Neural progenitor cell (in vitro differentiated cells): ENCODE measurements around the gene FAIM. TPM values are rescaled to one million over a fixed set of nuclear protein-coding genes. Genes with fewer than 3 reads are reported as not detected.

Experiments
- DNase-seq: peaks from one replicate; pipeline ENCODE4 v3.0.0-alpha.2; 2016; ENCODE audit warnings: low spot score
- H2AFZ ChIP-seq: fragments of 200-600 bp; sonication (generic); replicated peaks from 2 replicates; pipeline ENCODE4 v1.6.1; 2016; ENCODE audit warnings: antibody characterized with exemption
- H3F3A ChIP-seq: fragments of 200-600 bp; sonication (generic); 2 replicates; pipeline ENCODE4 v1.6.1; 2016; ENCODE audit warnings: antibody characterized with exemption, low read depth
- H3K27ac ChIP-seq: fragments of 200-600 bp; sonication (generic); 2 replicates; pipeline ENCODE4 v1.5.1; 2016; ENCODE audit warnings: mild to moderate bottlenecking
- H3K27me3 ChIP-seq: fragments of 200-600 bp; sonication (generic); 2 replicates; pipeline ENCODE4 v1.6.1; 2016; ENCODE audit warnings: mild to moderate bottlenecking, moderate library complexity
- H3K36me3 ChIP-seq: fragments of 200-600 bp; sonication (generic); 2 replicates; pipeline ENCODE4 v1.5.1; 2016
- H3K4me1 ChIP-seq: fragments of 200-600 bp; sonication (generic); 2 replicates; pipeline ENCODE4 v1.6.1; 2016; ENCODE audit warnings: mixed run types
- H3K4me2 ChIP-seq: fragments of 200-600 bp; sonication (generic); 2 replicates; pipeline ENCODE4 v1.6.1; 2016
- H3K4me3 ChIP-seq: fragments of 200-600 bp; sonication (generic); 2 replicates; pipeline ENCODE4 v1.5.1; 2016
- H3K79me2 ChIP-seq: fragments of 200-600 bp; sonication (generic); 2 replicates; pipeline ENCODE4 v1.6.1; 2016; ENCODE audit warnings: low read depth
- H3K9ac ChIP-seq: fragments of 200-600 bp; sonication (generic); 2 replicates; pipeline ENCODE4 v1.6.1; 2016
- H3K9me3 ChIP-seq: fragments of 200-600 bp; sonication (generic); 2 replicates; pipeline ENCODE4 v1.5.1; 2016; ENCODE audit warnings: low read depth
- H4K20me1 ChIP-seq: fragments of 200-600 bp; sonication (generic); 2 replicates; pipeline ENCODE4 v1.6.1; 2016; ENCODE audit warnings: low read depth
- H3K27ac Mint-ChIP-seq: 3 replicates; pipeline ENCODE4 v1.8.0; 2021; ENCODE audit warnings: mixed read lengths
- H3K27me3 Mint-ChIP-seq: 2 replicates; pipeline ENCODE4 v1.8.0; 2022; ENCODE audit warnings: low read depth, mild to moderate bottlenecking, inconsistent platforms, moderate library complexity, mixed read lengths; ENCODE audit not compliant: insufficient read depth
- H3K36me3 Mint-ChIP-seq: 3 replicates; pipeline ENCODE4 v1.8.0; 2021; ENCODE audit warnings: mixed read lengths
- H3K4me1 Mint-ChIP-seq: 3 replicates; pipeline ENCODE4 v1.8.0; 2021; ENCODE audit warnings: mixed read lengths
- H3K4me3 Mint-ChIP-seq: 3 replicates; pipeline ENCODE4 v1.8.0; 2021; ENCODE audit warnings: mild to moderate bottlenecking, moderate library complexity, mixed read lengths
- H3K9me3 Mint-ChIP-seq: 3 replicates; pipeline ENCODE4 v1.8.0; 2020; ENCODE audit warnings: mixed read lengths
- EZH2 ChIP-seq: fragments of 200-600 bp; sonication (generic); IDR thresholded peaks from 2 replicates; pipeline ENCODE4 v1.6.1; 2017; ENCODE audit warnings: antibody characterized with exemption, mild to moderate bottlenecking, moderate library complexity
- EZH2phosphoT487 ChIP-seq: fragments of 200-600 bp; sonication (generic); IDR thresholded peaks from 2 replicates; pipeline ENCODE4 v1.6.1; 2017; ENCODE audit warnings: antibody characterized with exemption
- total RNA-seq: library from RNA; depleted of rRNA; stranded (reverse); fragments of >200 nt; gene quantifications from 2 replicates; pipeline ENCODE4 v1.2.3, GENCODE V29; 2015; ENCODE audit warnings: low replicate concordance
- TF ChIP-seq, protein P1 (sequence below): fragments of 200-600 bp; sonication (generic); IDR thresholded peaks from 2 replicates; pipeline ENCODE4 v1.5.1; 2017; ENCODE audit warnings: antibody characterized with exemption, mild to moderate bottlenecking

Gene FAIM
- total RNA-seq, 1 donor from 2014 or later = 13.2 TPM

DNA sequence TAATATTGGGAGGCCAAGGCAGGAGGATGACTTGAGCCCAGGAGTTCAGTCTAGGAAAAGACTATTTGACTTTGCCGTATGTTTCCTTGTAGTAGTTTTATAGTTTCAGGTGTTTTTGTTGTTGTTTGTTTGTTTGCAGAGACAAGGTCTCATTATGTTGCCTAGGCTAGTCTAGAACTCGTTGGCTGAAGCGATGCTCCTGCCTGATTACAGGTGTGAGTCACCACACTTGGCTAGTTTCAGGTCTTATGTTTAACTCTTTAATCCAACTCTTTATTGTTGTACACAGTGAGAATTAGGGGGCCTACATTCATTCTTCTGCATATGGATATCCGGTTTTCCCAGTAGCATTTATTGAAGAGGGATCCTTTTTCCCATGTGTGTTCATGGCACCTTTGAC, 32.0 kb downstream of the FAIM start:
- Mint-ChIP-seq H3K27me3 (peaks cover 4% of the 10 kb centered on the region), H3K4me1 (no peaks in the 10 kb centered on the region), H3K9me3 (peaks cover 32% of the 10 kb centered on the region), H3K36me3 (peaks cover 3% of the 10 kb centered on the region), H3K27ac (no peak overlapping the region), H3K4me3 (no peak overlapping the region)
- Histone ChIP-seq H3K36me3 (no peaks in the 10 kb centered on the region), H3K4me2 (no peak overlapping the region), H3F3A (no peaks in the 10 kb centered on the region), H2AFZ (no peak overlapping the region), H3K9me3 (peaks cover 25% of the 10 kb centered on the region), H3K9ac (no peak overlapping the region), H3K27ac (no peak overlapping the region), H3K27me3 (no peaks in the 10 kb centered on the region), H3K4me3 (no peak overlapping the region), H3K79me2 (no peaks in the 10 kb centered on the region), H4K20me1 (no peaks in the 10 kb centered on the region), H3K4me1 (no peaks in the 10 kb centered on the region)
- no peak for DNase-seq
- TF ChIP-seq EZH2 (no peak), EZH2phosphoT487 (no peak)
- TF ChIP-seq, protein P1, sequence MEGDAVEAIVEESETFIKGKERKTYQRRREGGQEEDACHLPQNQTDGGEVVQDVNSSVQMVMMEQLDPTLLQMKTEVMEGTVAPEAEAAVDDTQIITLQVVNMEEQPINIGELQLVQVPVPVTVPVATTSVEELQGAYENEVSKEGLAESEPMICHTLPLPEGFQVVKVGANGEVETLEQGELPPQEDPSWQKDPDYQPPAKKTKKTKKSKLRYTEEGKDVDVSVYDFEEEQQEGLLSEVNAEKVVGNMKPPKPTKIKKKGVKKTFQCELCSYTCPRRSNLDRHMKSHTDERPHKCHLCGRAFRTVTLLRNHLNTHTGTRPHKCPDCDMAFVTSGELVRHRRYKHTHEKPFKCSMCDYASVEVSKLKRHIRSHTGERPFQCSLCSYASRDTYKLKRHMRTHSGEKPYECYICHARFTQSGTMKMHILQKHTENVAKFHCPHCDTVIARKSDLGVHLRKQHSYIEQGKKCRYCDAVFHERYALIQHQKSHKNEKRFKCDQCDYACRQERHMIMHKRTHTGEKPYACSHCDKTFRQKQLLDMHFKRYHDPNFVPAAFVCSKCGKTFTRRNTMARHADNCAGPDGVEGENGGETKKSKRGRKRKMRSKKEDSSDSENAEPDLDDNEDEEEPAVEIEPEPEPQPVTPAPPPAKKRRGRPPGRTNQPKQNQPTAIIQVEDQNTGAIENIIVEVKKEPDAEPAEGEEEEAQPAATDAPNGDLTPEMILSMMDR = no peak

DNA sequence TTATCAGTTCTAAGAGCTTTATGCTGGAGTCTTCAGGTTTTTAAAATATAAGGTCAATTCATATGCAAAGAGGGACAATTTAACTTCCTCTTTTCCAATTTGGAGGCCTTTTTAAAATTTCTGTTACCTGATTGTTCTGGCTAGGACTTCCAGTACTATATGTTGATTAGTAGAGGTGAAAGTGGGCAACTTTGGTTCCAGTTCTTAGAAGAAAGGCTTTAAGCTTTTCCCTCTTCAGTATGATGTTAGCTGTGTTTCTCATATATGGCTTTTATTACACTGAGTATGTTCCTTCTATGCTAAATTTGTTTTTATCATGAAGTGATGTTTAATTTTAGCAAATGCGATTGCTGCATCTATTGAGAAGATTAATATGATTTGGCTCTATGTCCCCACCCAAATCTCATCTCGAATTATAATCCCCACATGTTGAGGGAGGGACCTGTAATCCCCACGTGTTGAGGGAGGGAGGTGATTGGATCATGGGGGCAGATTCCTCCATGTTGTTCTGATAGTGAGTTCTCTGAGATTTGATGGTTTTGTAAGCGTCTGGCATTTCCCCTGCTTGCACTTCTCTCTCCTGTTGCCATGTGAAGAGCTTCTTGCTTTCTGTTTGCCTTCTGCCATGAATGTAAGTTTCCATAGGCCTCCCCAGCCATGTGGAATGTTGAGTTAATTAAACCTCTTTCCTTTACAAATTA, 33.8 kb downstream of the FAIM start:
- Histone ChIP-seq H3K9ac (no peak overlapping the region), H3F3A (no peaks in the 10 kb centered on the region), H4K20me1 (no peaks in the 10 kb centered on the region), H3K4me1 (no peaks in the 10 kb centered on the region), H3K9me3 (peaks cover 41% of the 10 kb centered on the region), H3K79me2 (no peaks in the 10 kb centered on the region), H3K4me2 (no peak overlapping the region), H3K4me3 (no peak overlapping the region), H3K36me3 (no peaks in the 10 kb centered on the region), H3K27ac (no peak overlapping the region), H3K27me3 (no peaks in the 10 kb centered on the region), H2AFZ (no peak overlapping the region)
- H3K36me3 Mint-ChIP-seq = peaks cover 7% of the 10 kb centered on the region
- H3K9me3 Mint-ChIP-seq = peaks cover 47% of the 10 kb centered on the region
- no peak overlapping the region for H3K27ac Mint-ChIP-seq
- no peak for DNase-seq
- H3K4me1 Mint-ChIP-seq = no peaks in the 10 kb centered on the region
- peaks cover 4% of the 10 kb centered on the region for H3K27me3 Mint-ChIP-seq
- H3K4me3 Mint-ChIP-seq = no peak overlapping the region
- TF ChIP-seq EZH2phosphoT487 (no peak), EZH2 (no peak)
- TF ChIP-seq, protein P1 = no peak

DNA sequence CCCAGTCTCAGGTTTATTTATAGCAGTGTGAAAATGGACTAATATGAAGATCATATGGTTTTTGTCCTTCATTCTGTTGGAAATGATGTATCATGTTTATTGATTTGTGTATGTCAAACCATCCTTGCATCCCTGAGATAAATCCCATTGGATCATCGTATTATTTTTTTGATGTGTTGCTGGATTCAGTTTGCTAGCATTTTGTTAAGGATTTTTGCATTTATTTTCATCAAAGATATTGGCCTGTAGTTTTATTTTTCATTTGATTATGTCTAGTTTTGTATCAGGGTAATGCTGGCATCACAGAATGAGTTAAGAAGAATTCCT, 34.3 kb downstream of the FAIM start:
- Histone ChIP-seq H3K79me2 (no peaks in the 10 kb centered on the region), H3K36me3 (no peaks in the 10 kb centered on the region), H3K27me3 (no peaks in the 10 kb centered on the region), H3K9ac (no peak overlapping the region), H3K4me3 (no peak overlapping the region), H3K27ac (no peak overlapping the region), H3K4me2 (no peak overlapping the region), H2AFZ (no peak overlapping the region), H3K9me3 (peaks cover 41% of the 10 kb centered on the region), H4K20me1 (no peaks in the 10 kb centered on the region), H3F3A (no peaks in the 10 kb centered on the region), H3K4me1 (no peaks in the 10 kb centered on the region)
- peaks cover 50% of the 10 kb centered on the region for H3K9me3 Mint-ChIP-seq
- no peaks in the 10 kb centered on the region for H3K4me1 Mint-ChIP-seq
- no peak overlapping the region for H3K4me3 Mint-ChIP-seq
- no peak overlapping the region for H3K27ac Mint-ChIP-seq
- peaks cover 7% of the 10 kb centered on the region for H3K36me3 Mint-ChIP-seq
- no peak for TF ChIP-seq EZH2phosphoT487
- TF ChIP-seq, protein P1 = no peak
- H3K27me3 Mint-ChIP-seq = peaks cover 4% of the 10 kb centered on the region
- DNase-seq = no peak
